Prostate gland (tissue), 2 donors: ENCODE data around the gene DIP2B. TPM values are rescaled to one million over a fixed set of nuclear protein-coding genes. Genes with fewer than 3 reads are reported as not detected.

Source experiments
- DNase-seq: peaks from one replicate; pipeline ENCODE4 v3.0.0-alpha.2; 2019; ENCODE audit warnings: low spot score
- H3K27ac ChIP-seq, 2 donors: fragments of 200-600 bp; sonication (generic); 2 replicates each; pipeline ENCODE4 v1.5.1; 2017 to 2019
- H3K27me3 ChIP-seq: fragments of 200-600 bp; sonication (generic); replicated peaks from 2 replicates; pipeline ENCODE4 v1.5.1; 2019; ENCODE audit not compliant: insufficient read depth
- H3K36me3 ChIP-seq, 2 donors: fragments of 200-600 bp; sonication (generic); 1 replicate in 1 of 2; 2 replicates in 1 of 2; pipeline versions ENCODE4 v1.5.1 to v1.8.1; 2017 to 2019
- H3K4me1 ChIP-seq: fragments of 200-600 bp; sonication (generic); replicated peaks from 2 replicates; pipeline ENCODE4 v1.5.1; 2019
- H3K4me3 ChIP-seq, 2 donors: fragments of 200-600 bp; sonication (generic); 2 replicates each; pipeline ENCODE4 v1.5.1; 2017 to 2019
- H3K9me3 ChIP-seq: fragments of 200-600 bp; sonication (generic); 2 replicates; pipeline ENCODE4 v1.5.1; 2017
- POLR2A ChIP-seq: fragments of 450-650 bp; IDR thresholded peaks from one replicate; pipeline ENCODE4 v1.6.1; 2016; ENCODE audit warnings: antibody characterized with exemption, mild to moderate bottlenecking
- POLR2AphosphoS5 ChIP-seq: sonication (generic); formaldehyde crosslinking; IDR thresholded peaks from one replicate; pipeline ENCODE4 v1.6.1; 2017; ENCODE audit warnings: antibody characterized with exemption
- WGBS: methylation state at CpG from one replicate; pipeline ENCODE4 v1.1.5; 2018; 5-methylcytosine and 5-hydroxymethylcytosine counted together
- intact Hi-C: fragments of 100-400 bp; cut with DNase I; formaldehyde crosslinking; loops from one replicate; pipeline ENCODE4 v1.14.2; 2022
- total RNA-seq, 2 donors: library from RNA; depleted of rRNA; stranded (reverse); fragments of >200 nt; gene quantifications; one replicate each; pipeline ENCODE4 v1.1.0, GENCODE V29; 2016
- TF ChIP-seq, protein P1 (sequence below), 4 experiments: fragments of 200-600 bp in 2 of 4; fragments of 450-650 bp in 2 of 4; sonication (generic) in 2 of 4; IDR thresholded peaks; 1 replicate in 3 of 4; 2 replicates in 1 of 4; pipeline ENCODE4 v1.5.1; 2016 to 2019; ENCODE audit warnings: antibody characterized with exemption in 4 of 4, mild to moderate bottlenecking in 2 of 4, moderate library complexity in 2 of 4

DIP2B gene
- total RNA-seq, 2 donors from 2014 or later: 23.2 to 56.3 TPM

DNA sequence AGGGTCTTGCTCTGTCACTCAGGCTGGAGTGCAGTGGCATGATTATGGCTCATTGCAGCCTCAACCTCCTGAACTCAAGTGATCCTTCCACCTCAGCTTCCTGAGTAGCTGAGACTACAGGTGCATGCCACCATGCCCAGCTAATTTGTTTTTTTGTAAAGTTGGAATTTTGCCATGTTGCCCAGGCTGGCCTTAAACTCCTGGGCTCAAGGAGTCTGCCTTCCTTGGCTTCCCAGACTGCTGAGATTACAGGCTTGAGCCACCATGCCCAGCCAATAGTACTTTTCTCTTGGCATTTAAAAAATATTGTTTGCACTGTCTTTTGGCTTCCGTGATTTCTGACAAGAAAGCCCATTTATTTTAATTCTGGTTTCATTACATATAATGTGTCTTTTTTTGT lies 61.3 kb downstream of the DIP2B start:
- Histone ChIP-seq H3K36me3 (no peaks in the 10 kb centered on the region), H3K27me3 (no peaks in the 10 kb centered on the region), H3K9me3 (no peaks in the 10 kb centered on the region), H3K27ac (no peak overlapping the region), H3K4me1 (no peaks in the 10 kb centered on the region), H3K4me3 (no peak overlapping the region)
- 89% methylated on average over 1 of the region's 1 CpG for WGBS
- intact Hi-C loops: no loop called here
- no peak for DNase-seq
- TF ChIP-seq POLR2A: no peak
- no peak for TF ChIP-seq POLR2AphosphoS5
- TF ChIP-seq, protein P1, sequence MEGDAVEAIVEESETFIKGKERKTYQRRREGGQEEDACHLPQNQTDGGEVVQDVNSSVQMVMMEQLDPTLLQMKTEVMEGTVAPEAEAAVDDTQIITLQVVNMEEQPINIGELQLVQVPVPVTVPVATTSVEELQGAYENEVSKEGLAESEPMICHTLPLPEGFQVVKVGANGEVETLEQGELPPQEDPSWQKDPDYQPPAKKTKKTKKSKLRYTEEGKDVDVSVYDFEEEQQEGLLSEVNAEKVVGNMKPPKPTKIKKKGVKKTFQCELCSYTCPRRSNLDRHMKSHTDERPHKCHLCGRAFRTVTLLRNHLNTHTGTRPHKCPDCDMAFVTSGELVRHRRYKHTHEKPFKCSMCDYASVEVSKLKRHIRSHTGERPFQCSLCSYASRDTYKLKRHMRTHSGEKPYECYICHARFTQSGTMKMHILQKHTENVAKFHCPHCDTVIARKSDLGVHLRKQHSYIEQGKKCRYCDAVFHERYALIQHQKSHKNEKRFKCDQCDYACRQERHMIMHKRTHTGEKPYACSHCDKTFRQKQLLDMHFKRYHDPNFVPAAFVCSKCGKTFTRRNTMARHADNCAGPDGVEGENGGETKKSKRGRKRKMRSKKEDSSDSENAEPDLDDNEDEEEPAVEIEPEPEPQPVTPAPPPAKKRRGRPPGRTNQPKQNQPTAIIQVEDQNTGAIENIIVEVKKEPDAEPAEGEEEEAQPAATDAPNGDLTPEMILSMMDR (IDR thresholded peaks at IDR 0.05): no peak

DNA sequence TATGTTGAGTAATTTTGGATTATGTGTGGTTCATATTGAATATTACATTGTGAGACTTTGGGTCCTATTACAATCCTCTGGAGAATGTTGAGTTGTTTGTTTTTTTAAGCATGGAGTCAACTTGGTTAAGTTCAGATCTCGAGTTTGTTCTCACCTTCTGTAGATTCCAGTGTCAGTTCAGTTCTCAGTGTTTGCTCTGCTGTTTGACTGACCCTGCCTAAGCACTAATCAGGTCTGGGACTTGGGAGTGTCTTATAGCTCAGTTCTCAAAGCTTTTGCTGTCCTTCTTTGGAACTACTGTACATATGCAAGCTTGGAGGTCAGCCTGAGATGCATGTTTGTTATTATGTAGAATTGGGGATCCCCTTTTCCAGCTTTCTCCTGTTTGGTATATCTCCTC lies 63.1 kb downstream of the DIP2B start:
- H3K27ac ChIP-seq: peak overlapping the region; percentile 37 to 44
- H3K36me3 ChIP-seq: no peaks in the 10 kb centered on the region
- no peaks in the 10 kb centered on the region for H3K27me3 ChIP-seq
- no peak overlapping the region for H3K4me3 ChIP-seq
- no peaks in the 10 kb centered on the region for H3K4me1 ChIP-seq
- H3K9me3 ChIP-seq: no peaks in the 10 kb centered on the region
- 13% methylated on average over 1 of the region's 1 CpG for WGBS
- TF ChIP-seq, protein P1 (IDR thresholded peaks at IDR 0.05): no peak
- TF ChIP-seq POLR2A: no peak
- no peak for TF ChIP-seq POLR2AphosphoS5
- no peak for DNase-seq
- intact Hi-C loops: no loop called here

DNA sequence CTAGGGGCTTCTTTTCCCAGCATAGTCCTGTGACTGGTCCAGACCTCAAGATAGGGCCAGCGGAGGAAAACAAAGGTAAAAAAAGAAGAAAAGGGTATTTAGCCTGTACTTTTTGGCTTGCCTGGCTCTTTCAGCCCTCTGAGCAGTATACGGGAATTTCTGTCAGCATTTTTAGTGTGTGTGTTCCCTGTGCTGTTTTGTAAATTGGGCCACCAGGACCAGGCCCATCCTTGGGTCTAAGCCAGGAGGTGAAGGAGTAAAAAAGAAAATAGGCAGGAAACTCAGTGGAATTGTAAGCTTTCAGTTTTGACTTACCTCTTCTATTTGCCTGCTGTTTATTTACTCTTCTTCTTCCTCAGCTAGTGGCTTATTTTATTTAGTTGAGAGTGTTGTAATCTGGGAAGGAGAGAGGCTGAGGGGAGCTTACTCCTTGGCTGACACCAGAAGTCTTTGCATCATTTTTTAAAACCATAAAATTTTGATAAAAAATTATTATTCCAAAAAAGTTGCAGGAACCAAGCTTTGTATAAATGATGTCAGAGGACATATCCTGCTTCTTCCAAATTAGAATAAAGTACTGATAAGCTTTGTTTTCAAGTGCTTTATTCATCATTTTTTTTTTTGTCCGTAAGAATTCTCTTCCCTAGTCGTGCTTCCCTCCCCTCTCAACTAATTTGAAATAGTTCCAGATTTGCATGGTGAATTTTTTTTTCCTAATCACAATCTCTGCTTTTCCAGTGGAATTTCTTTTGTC lies 63.7 kb downstream of the DIP2B start:
- Histone ChIP-seq H3K27ac (peak overlapping the region; percentile 37 to 44), H3K9me3 (no peaks in the 10 kb centered on the region), H3K4me1 (no peaks in the 10 kb centered on the region), H3K4me3 (no peak overlapping the region), H3K27me3 (no peaks in the 10 kb centered on the region), H3K36me3 (no peaks in the 10 kb centered on the region)
- no peak for DNase-seq
- TF ChIP-seq POLR2A (no peak), POLR2AphosphoS5 (no peak)
- TF ChIP-seq, protein P1 (IDR thresholded peaks at IDR 0.05): no peak
- WGBS: 31% methylated on average over 4 of the region's 4 CpGs
- intact Hi-C loops: no loop called here

DNA sequence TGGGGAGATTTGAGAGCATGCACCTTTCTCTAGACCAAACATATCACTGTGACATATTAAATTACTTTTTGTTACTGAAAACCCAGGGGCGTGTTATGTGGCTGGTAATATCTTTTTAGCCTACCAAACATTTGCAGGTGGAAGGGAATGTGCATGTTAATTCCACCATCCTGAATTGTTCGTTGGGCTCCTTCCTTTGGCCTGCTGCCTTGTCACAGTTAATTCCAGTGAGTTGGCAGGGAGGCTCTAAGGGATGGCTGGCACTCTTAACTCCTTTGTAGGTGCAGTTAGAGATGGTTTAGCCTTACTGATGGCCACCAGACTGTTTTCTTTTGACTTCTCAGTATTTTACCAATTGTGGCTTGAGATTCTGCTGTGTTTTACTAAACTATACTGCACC lies 64.5 kb downstream of the DIP2B start:
- WGBS: 40% methylated on average over 2 of the region's 2 CpGs
- TF ChIP-seq POLR2AphosphoS5 (peak; percentile 5), POLR2A (no peak)
- H3K4me1 ChIP-seq: no peaks in the 10 kb centered on the region
- no peak overlapping the region for H3K4me3 ChIP-seq
- intact Hi-C loops: no loop called here
- H3K36me3 ChIP-seq: no peaks in the 10 kb centered on the region
- peak overlapping the region in 1 of 2 donors; percentile 24 for H3K27ac ChIP-seq
- no peak for DNase-seq
- H3K27me3 ChIP-seq: no peaks in the 10 kb centered on the region
- H3K9me3 ChIP-seq: no peaks in the 10 kb centered on the region

DNA sequence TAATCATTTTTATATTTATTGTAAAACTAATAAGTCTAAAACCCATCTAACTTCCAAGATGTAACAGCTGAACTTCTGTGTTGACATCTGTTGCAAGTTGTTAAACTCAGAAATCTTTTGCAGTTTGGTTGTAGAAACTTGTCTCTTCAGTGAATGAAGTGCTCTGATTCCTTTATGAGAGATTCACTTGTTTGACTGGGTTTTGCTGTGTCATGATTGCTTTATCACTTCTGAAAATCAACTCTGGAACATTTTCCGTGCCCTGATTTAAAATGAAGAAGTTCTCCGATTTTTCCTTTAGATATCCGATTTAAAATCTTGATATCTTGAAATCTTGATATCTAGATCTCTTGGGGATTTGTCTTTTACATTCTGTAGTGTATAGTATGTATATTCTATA lies 65.1 kb downstream of the DIP2B start:
- 19% methylated on average over 3 of the region's 3 CpGs for WGBS
- no peak for DNase-seq
- TF ChIP-seq, protein P1 (IDR thresholded peaks at IDR 0.05): no peak
- no peak for TF ChIP-seq POLR2A
- no peak for TF ChIP-seq POLR2AphosphoS5

More for the DNA sequence above, 65.1 kb downstream of the DIP2B start:
- no peaks in the 10 kb centered on the region for H3K36me3 ChIP-seq
- no peaks in the 10 kb centered on the region for H3K27me3 ChIP-seq
- no peaks in the 10 kb centered on the region for H3K9me3 ChIP-seq
- no peaks in the 10 kb centered on the region for H3K4me1 ChIP-seq
- no peak overlapping the region for H3K27ac ChIP-seq
- intact Hi-C loops: loop anchor here (10.0 kb wide), 1 partner anchor 65 kb away; the partner anchor contains the start of gene DIP2B
- H3K4me3 ChIP-seq: no peak overlapping the region
